ENCODE data around the gene UGT3A1.
"Not testable (repeated sequence)": the region's sequence is repeated elsewhere in the genome, so short reads cannot be mapped to it uniquely, and the experiment has no call there.

UGT3A1 gene

GRCh38 chr5:35979715-35980114 is 11.5 kb downstream of the UGT3A1 start:
- no peak for DNase-seq

- not testable (repeated sequence) for DNase-seq
Measured at GRCh38 chr5:35976859-35977258, 14.3 kb downstream of the UGT3A1 start.

GRCh38 chr5:35974570-35974969 is 16.6 kb downstream of the UGT3A1 start:
- DNase-seq, result no peak

- DNase-seq, result no peak
Measured at GRCh38 chr5:35971878-35972210, 19.3 kb downstream of the UGT3A1 start.

GRCh38 chr5:35971186-35971877 is 19.9 kb downstream of the UGT3A1 start:
- no peak for DNase-seq

GRCh38 chr5:35963381-35963843 is 27.8 kb downstream of the UGT3A1 start:
- peak; percentile 37 for DNase-seq

GRCh38 chr5:35960328-35960727 is 30.9 kb downstream of the UGT3A1 start:
- DNase-seq, result no peak

- peak; percentile 28 for DNase-seq
Measured at GRCh38 chr5:35956429-35956828, 34.8 kb downstream of the UGT3A1 start.

GRCh38 chr5:35954175-35954574 is 37.0 kb downstream of the UGT3A1 start:
- DNase-seq, result no peak

- no peak for DNase-seq
Measured at GRCh38 chr5:35947085-35947484, 44.1 kb downstream of the UGT3A1 start.

- no peak for DNase-seq
Measured at GRCh38 chr5:35939639-35940038, 51.6 kb downstream of the UGT3A1 start.

GRCh38 chr5:35938568-35939227 is 52.5 kb downstream of the UGT3A1 start, which contains the start of gene CAPSL:
Gene CAPSL, minus strand, starts transcription at chr5:35938622. Its CDS starts 17,502 bp downstream, at chr5:35921120.
- peak; percentile 51 for DNase-seq

- DNase-seq, result peak; percentile 71
Measured at GRCh38 chr5:35926389-35927051, 64.7 kb downstream of the UGT3A1 start.

GRCh38 chr5:35924950-35925722 is 66.1 kb downstream of the UGT3A1 start:
- peak; percentile 87 for DNase-seq

- DNase-seq, result peak; percentile 92
Measured at GRCh38 chr5:35924122-35924949, 66.9 kb downstream of the UGT3A1 start.

- DNase-seq, result peak; percentile 1
Measured at GRCh38 chr5:35922468-35922867, 68.7 kb downstream of the UGT3A1 start.

- DNase-seq, result no peak
Measured at GRCh38 chr5:35921930-35922329, 69.3 kb downstream of the UGT3A1 start.

GRCh38 chr5:35920890-35921289 is 70.3 kb downstream of the UGT3A1 start:
- no peak for DNase-seq

- DNase-seq, result peak; percentile 98
Measured at GRCh38 chr5:35919191-35919590, 72.0 kb downstream of the UGT3A1 start.

- DNase-seq, result no peak
Measured at GRCh38 chr5:35908814-35909213, 82.4 kb downstream of the UGT3A1 start.

- no peak for DNase-seq
Measured at GRCh38 chr5:35908228-35908627, 83.0 kb downstream of the UGT3A1 start.

GRCh38 chr5:35904443-35905132 is 86.6 kb downstream of the UGT3A1 start:
- DNase-seq, result no peak

All from EL (cell line).